GM18498 (cell line): ENCODE data around the gene KLF13.

ENCODE experiments used
- ATAC-seq: cut with Tn5 transposase; IDR thresholded peaks from one replicate; pipeline ENCODE4 v1.9.1; 2021; ENCODE audit warnings: mild to moderate bottlenecking, moderate library complexity; ENCODE audit not compliant: unreplicated experiment

Gene KLF13

DNA sequence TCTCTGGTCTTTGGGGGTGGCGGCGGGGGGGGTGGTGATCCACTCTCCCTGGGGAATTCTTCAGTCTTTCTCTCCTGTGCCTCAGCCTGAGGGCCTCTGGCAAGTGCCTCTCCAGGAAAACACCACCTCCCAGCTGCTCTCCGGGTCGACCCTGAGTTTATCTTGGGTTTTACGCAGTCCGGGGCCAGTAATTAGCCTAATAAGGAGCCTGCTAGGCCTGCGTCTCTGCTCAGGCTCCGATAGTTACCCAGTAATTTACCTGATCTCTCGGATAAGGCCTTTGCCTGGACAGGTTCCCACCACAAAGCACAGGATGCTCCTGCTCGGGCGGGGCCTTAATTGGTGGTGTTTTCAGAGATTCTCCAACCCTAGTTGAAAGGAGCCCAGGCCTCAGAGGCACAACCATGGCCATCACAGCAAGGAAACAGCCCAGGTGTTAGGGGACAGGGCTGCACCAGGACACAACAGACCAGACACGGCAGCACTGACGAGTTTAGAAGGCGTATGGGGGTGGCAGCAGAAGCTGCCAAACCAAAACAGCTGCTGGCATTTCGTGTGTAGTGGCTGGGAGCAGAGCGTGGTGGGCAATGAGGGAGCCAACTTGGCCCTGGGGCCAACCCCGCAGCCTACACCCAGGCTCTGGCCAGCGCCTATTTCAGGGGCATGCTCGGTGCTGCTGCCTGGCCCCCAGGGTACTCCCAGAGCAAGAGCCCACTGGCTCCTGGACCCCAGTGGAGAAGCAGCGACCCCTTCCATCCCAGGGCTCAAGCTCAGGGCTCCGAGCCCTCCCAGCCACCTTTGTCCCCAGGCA, 71.4 kb downstream of the KLF13 start:
- ATAC-seq, result no peak

DNA sequence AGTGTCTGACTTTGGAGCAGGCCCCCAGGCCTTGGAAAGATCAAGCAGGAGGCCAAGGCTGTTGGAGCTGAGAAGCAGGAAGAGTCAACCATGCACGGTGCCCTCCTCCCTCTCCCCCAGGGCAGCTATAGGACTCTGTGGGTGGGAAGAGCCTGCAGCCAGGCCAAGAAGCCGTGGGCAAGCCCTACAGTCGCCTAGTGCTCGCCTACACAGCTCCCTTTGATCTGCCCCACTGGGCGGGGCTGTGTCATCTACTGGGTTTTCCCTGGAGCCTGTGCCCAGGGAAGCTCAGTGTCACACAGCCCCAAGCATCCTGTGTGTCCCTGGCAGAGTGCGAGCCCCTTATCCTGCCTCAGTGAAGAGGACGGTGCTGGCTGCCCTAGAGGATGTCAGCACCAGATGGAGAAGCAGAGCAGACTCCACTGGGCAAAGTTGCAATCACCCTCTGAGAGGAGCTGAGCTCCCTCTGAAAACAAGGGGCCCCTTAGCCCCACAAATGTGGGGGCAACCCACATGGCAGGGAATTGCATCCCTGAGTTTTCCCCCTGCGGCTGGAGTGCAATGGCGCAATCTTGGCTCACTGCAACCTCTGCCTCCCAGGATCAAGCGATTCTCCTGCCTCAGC, 72.2 kb downstream of the KLF13 start:
- no peak for ATAC-seq

DNA sequence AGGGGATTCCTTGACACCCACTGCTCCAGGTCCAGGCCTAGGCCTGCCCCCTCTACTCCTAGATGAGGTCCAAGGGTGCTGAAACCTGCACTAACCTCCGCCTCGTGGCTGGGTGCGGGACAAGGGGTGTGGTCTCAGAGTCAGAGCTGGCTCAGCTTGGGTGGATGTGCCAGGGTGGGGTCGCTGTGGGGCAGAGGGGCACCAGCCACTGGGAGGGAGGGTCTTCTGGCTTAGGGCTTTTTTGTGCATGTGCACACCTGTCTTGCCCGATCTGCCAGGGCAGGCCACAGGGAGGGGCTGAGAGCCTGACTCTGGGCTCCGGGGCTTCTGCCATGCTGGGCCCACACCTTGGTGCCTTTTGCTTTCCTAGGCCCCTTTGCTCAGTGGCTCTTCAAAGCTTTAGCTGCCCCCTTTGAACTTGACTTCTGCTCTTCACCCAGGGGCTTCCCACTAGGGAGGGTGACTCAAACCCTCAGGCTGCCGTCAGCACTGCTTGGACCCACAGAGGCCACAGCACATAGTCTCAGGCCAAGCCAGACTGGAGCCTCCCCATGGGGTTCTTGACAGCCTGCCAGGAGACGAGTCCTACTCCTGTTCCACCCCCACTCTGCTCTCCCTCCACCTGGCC, 73.0 kb downstream of the KLF13 start:
- ATAC-seq, result no peak

DNA sequence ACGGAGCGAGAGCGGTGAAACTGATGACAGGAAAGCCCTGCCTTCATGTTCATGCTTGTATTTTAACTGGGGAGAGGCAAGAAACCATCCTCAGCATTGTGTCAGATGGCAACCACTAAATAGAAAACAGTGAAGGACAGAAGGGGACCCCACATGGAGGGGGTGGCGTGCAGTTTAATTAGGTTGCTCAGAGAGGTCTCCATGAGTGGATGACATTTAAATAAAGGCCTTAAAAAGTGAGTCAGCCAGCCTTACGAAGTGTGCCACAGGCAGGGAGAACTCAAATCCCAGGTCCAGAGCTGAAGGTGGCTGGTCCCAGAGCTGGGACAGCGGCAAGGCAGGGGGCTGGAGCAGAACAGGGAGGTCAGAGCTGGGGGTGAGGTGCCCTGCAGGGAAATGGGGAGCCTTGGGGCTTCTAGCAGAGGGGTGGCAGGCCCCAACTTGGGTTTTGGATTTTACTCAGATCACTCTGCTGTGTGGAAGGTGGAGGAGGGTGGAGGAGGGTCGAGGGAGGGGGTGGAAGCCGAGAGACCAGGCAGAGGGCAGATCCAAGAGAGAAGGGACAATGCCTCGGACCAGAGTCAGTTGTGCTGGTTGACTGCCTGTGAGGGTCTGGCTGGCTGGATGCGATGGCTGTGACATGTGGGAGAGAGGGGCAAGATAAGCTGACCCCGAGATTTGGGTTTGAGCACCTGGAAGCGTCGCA, 73.7 kb downstream of the KLF13 start:
- ATAC-seq, result no peak

GRCh38 chr15:31401282-31401681, 74.6 kb downstream of the KLF13 start:
- ATAC-seq, result no peak

GRCh38 chr15:31402003-31402402, 75.4 kb downstream of the KLF13 start:
- ATAC-seq, result no peak

- ATAC-seq, result no peak
Measured at GRCh38 chr15:31402511-31403056, 75.9 kb downstream of the KLF13 start.

- no peak for ATAC-seq
Measured at GRCh38 chr15:31403096-31403495, 76.5 kb downstream of the KLF13 start.

DNA sequence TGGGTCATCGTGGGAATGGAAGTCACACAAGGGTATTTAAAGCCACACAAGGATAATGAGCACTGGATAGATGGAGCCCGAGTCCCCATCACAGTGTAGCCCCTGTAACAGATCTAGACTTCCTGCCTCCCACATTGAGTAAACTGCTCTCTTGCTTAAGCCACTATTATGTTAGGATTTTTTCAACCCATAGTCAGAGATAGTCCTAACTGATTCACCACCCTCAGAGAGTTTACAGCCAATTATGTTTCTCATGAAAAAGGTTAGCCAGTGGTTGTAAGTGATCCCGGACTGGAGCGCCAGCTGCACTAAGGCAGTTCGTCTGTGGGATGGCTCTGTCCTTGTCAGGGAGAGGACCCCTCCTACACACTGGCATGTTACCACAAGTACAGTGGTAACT, 77.0 kb downstream of the KLF13 start:
- no peak for ATAC-seq

- ATAC-seq, result no peak
Measured at GRCh38 chr15:31404345-31404744, 77.7 kb downstream of the KLF13 start.

- ATAC-seq, result no peak
Measured at GRCh38 chr15:31405200-31405920, 78.7 kb downstream of the KLF13 start.

- ATAC-seq, result no peak
Measured at GRCh38 chr15:31407376-31407775, 80.7 kb downstream of the KLF13 start.

DNA sequence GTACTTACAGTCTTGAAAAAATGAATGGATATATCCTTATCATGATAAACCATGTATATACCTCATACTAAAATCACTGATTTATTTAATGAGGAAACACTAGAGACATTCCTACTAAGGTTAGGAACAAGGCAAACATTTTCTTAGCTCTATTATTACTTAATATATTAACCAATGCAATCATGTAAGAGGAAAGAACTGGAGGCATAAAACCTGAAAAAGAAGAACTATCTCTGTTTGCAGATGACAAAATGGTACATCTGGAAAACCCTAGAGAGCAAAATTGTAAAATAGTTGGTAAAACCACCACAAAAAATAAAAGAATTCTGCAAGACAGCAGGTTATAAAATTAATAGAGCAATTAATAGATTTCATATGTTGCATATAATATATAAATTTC, 81.2 kb downstream of the KLF13 start:
- ATAC-seq, result no peak

GRCh38 chr15:31408724-31409123, 82.1 kb downstream of the KLF13 start:
- ATAC-seq, result no peak

DNA sequence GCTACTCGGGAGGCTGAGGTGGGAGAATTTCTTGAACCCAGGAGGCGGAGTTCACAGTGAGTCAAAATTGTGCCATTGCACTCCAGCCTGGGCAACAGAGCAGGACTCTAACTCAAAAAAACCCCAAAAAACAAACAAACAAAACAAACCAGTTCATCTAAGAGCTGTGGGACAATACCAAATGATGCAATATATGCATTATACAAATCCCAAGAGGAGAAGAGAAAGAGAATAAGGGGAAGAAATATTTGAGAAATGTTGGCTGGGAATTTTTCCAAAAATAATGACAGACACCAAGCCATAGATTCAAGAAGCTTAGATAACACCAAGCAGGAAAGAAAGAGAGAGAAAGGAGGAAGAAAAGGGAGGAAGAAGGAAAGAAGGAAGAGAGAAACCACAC, 82.5 kb downstream of the KLF13 start:
- ATAC-seq, result no peak

- ATAC-seq, result no peak
Measured at GRCh38 chr15:31412824-31413223, 86.2 kb downstream of the KLF13 start.

GRCh38 chr15:31415201-31415600, 88.6 kb downstream of the KLF13 start:
- ATAC-seq, result no peak

- ATAC-seq, result no peak
Measured at GRCh38 chr15:31419820-31420219, 93.2 kb downstream of the KLF13 start.

- no peak for ATAC-seq
Measured at GRCh38 chr15:31427411-31427810, 100.8 kb downstream of the KLF13 start.
